G401 (cell line): ENCODE measurements around the gene SCAPER. TPM values are rescaled to one million over a fixed set of nuclear protein-coding genes. Genes with fewer than 3 reads are reported as not detected.
A peak's percentile ranks its signal among the peaks of the same experiment; 100 is the strongest.

Source experiments
- DNase-seq: peaks from one replicate; pipeline ENCODE4 v3.0.0-alpha.2; 2015; ENCODE audit warnings: low spot score
- in situ Hi-C: cut with HindIII; loops from 2 replicates; pipeline ENCODE4 v1.10.0; 2016; ENCODE audit warnings: low sequenced_read_pairs, mixed read lengths
- total RNA-seq: library from RNA; depleted of rRNA; stranded (reverse); fragments of >200 nt; shearing (Covaris generic); gene quantifications from 2 replicates; pipeline ENCODE4 v1.2.3, GENCODE V29; 2014

Gene SCAPER
- total RNA-seq, 1 experiment from 2014 or later: 4.6 TPM

DNA sequence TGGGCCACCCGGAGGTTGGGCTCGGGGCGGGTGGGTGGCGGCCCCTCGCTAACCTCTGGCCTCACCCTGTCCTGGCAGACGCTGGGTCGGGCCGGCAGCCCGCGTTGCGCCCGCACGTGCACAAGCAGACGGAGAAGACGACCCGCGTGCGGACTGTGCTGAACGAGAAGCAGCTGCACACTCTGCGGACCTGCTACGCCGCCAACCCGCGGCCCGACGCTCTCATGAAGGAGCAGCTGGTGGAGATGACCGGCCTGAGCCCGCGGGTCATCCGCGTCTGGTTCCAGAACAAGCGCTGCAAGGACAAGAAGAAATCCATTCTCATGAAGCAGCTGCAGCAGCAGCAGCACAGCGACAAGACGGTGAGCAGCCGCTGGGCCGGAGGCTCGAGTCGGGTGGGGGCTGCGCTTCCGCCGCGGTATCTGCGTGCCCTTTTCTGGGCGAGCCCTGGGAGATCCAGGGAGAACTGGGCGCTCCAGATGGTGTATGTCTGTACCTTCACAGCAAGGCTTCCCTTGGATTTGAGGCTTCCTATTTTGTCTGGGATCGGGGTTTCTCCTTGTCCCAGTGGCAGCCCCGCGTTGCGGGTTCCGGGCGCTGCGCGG is 564.8 kb downstream of the SCAPER start:
- peak; percentile 9 for DNase-seq
- in situ Hi-C loops: no loop called here

DNA sequence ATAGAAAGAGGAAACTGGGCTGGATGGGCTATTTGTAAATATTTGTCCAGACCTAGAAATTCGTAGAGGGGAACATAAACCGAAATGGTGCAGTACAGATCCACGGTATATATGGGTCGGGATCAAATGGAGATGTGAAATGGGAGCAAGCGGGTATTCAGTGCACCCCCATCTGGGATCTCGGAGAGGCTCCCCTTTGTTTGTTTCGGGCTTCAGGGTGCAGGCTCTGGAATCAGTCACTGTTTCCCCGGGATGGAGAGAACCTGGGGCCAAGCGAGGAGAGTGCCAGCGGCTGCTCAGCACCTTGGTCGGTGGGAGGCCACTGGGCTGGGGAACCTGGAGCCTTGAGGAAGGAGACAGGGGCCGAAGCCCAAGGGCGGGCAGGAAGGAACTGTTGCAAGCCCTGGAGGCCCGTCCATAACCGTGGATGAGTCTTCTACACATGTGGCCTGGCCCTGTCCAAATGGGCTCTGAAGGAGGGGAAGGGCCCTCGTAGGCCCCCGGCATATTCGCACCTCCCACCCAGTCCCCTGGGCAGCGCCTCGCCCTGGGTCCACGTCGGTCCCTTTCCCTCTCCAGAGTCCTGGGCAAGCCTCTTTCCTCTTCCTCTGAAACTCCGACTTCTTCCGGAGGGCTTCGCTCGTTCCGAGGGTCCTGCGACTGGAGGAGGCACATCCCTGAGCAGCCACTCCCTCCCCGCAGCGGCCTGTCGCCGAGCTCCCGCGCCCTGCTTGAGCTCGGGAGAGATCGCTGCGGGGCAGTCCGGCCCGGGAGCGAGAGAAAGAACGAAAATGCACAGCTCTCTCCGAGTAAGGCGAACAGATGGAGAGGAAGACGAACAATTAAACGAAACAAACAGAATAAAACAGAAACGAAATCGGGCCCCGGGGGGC is 565.6 kb downstream of the SCAPER start:
- in situ Hi-C loops: no loop called here
- no peak for DNase-seq

DNA sequence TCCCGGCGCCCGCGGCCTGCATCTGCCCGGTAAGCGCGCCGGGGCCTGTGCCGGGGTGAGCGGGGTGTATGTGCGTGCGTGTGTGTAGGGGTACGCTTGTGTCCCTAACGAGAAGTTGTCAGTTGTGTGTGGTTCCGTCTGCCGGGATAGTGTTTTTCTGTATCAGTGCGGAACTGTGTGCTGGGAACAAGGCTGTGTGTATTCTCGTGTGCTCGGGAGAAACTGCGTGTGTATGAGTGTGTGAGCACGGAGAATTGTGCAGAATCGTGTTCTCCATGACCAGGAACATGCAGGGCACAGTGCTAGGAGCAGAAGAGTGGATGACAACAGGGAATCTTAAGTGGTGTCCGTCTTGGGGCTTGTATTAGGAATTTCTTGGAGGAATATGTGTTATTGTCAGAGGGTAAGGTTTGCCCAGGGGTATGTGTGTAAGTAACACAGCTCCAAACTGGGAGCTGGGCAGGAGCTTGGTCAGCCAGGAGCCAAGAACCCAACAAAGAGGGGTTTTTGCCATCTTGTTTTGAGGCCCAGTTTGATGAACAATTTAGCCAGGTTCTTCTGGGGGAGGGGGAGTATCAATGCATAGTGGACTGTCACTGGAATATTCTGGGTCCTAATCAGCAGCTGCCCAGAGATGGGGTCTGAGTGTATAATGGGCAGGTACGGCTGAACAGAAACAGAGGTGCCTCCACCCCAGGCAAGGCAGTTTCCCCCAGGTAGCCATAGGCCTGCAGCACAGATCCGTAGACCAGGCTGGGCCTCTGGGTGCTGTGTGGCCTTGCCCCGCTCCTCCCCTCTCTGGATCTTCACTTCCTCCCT is 566.4 kb downstream of the SCAPER start:
- peak; percentile 11 for DNase-seq
- in situ Hi-C loops: no loop called here

DNA sequence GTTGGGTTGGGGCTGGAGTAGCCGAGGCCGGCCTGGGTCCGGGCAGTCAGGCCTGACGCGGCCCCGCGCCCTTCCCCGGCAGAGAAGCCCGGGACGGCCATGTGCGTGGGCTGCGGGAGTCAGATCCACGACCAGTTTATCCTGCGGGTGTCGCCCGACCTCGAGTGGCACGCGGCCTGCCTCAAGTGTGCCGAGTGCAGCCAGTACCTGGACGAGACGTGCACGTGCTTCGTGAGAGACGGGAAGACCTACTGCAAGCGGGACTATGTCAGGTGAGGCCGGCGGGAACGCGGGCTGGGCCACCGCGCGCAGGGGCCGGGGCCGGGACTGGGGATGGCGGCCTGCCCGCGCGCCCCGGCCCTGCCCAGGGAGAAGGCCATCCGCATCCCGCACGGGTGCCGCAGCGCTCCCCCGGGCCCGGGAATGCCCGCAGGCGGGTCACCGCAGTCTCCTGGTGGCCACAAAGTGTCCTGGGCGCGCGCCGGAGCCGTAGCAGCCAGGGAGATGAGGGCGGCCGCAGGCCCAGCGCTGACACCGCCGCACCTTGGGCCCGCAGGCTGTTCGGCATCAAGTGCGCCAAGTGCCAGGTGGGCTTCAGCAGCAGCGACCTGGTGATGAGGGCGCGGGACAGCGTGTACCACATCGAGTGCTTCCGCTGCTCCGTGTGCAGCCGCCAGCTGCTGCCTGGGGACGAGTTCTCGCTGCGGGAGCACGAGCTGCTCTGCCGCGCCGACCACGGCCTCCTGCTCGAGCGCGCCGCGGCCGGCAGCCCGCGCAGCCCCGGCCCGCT is 567.2 kb downstream of the SCAPER start:
- in situ Hi-C loops: no loop called here
- DNase-seq: no peak

DNA sequence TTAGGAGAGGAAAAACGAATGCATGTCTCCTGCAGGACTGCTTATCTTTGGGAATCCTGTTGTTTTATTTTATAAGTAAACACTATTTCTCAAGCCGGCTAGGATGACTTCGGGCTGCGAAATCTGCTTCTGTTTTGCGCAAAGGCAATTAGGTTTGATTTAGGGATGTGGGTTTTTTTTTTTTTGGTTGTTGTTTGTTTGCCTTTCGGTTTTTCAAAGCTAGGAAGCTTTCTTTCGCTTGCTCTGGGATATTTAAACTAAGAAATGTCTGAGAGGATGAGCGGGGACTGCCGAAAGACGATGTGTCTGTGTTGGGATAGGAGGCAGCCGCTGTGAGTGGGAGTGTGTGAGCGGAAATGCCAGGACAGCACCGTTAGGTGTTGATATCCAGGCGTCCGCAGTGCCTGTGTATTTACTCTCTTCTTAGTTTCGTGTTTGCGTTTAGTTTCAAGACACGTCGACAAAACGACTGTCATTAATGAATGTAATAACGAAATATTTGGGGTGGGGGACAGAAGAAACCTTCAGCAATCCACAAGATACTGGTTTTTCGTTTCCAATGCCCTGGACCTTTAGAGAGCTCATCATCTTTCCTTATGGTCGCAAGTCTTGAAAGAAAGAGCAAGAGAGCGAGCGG is 568.0 kb downstream of the SCAPER start:
- DNase-seq: no peak
- in situ Hi-C loops: no loop called here

DNA sequence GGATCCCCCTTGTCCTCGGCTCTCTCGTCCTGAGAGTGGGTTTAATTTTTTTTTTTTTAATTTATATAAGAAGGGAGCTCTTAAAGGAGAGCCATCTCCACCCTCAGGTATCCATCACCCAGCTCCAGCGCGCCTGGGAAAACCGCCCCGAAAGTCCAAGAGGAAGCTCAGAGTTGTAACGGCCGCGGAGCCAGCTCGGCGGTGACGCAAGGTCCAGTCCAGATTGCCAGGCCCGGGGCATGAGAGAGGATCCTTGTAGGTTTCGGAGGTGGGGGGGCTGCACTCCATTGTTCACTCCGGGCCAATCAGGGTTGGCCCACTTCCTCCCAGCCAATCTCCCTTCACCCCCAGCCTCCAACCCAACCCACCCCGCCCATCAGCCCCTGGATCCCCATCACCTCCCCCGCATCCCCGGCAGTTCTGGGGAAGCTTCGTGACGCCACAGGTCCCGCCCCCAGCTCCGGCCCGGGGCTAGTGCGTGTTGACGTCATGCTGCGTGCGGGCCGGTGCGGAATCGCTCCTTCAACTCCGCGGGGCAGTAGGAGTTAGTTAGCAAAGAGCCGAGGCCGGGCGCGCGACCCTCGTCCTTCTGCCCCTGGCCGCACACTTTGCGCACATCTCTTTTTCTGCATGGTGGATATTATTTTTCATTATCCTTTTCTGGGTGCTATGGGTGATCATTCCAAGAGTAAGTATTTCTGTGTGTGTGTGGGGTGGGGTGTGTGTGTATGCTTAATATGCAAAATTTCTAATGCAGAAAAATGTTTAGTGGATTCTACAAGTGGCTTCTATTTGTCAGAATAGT is 568.7 kb downstream of the SCAPER start, which contains the start of gene ISL2:
TSS of gene ISL2 (plus strand) at position 520 of the 805 bp plus-strand sequence. CDS start at position 631, 111 bp downstream.
- peak; percentile 38 for DNase-seq
- in situ Hi-C loops: no loop called here

DNA sequence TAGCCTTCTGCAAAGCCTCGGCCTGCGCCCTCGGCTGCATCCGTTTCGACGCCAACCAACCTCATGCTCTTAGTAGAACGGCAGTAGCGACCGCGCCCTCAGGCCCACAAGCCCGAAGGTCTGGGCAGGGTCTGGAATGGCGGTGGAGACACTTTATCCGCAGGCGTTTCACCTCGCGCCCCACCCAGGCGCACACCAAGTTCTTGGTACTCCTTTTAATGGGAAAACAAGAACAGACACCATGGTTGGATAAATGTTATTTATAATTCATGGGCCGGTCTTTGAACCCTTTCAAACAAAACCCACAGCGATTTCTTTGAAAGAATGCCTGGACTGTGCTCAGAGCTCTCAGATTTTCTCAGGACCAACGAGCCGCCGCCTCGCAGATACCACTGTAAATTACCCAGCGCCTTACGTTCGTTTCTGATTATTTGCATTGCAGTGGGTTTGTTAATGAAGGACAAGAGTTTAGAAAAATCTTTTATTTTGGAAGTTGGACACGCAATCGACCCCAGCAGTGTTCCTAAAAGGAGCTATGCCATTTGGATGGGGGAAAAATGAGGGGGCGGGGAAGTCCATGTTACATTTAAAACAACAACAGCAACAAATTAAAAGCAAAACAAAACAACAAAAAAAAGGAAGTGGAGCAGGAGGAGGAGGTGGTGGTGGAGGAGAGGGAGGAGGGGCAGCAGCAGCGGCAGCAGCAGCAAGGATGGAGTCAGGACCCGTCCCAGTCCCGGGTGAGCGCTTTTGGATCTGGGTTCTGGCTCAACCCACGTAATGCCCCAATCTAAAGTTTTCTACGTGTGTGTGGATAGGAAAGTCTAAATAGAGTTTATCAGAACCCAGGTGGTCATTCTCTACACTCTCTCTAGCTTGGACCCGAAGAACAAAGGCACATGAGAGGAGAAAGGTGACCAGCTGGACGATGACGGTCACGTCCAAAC is 569.6 kb downstream of the SCAPER start:
- DNase-seq: no peak
- in situ Hi-C loops: no loop called here

DNA sequence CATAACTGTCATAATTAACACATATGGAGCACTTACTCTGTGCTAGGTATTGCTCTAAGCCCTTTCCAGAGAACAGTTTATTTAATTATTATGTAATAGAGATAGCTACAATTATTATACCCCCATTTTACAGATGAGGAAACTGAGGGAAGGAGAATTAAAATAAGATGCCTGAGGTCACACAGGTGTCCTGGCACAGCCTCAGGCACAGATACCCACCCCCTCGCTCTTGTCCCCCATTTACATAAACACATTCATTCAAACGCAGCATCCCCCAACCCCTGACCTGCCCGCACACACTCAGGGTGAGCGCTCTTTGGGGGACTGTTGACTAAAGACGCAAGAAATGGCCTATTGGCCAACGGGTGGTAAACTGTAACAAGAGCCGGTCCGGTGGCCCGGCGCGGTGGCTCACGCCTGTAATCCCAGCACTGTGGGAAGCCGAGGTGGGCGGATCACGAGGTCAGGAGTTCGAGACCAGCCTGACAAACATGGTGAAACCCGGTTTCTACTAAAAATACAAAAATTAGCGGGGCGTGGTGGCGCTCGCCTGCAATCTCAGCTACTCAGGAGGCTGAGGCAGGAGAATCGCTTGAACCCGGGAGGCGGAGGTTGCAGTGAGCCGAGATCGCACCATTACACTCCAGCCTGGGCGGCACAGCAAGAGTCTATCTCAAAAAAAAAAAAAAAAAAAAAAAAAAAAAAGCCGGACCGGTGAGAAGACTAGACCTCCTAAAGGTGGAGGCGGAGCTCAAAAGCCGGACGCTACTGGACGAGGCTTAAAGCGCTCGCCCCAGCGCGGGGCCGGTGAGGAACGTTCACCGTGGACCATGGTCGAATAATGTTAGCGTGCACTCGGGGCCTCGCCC is 570.5 kb downstream of the SCAPER start:
- no peak for DNase-seq

DNA sequence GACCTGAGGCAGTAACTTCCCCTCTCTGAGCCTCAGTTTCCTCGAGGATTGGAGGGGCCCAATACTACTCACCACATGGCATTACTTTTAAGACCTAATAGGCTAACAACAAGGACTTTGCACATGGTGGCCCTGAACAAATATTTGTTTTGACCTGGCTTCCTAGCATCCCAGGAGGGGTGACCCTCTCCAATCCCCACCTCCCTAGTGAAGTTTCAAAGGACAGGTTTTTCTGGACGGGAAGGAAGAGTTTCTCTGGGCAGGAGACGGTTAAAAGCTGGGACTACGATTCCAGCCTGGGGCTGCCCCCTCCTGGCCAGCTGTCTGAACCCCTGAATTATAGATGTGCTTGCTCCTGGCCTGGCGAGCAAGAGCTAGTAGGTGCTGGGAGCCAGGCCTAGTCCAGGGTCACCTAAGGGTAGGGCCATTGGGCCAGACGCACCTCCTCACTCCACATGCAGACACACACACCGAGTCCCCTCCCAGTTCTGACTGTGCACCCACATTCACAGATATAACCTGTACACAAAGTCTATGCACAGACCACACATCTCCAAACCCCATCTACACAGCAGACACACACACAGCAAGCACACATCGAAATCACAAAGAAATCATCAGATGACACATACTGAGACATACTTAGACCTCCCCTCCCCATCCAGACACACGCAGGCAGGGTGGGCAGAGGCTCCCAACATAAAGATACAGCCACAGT is 571.3 kb downstream of the SCAPER start:
- in situ Hi-C loops: no loop called here
- peak; percentile 16 for DNase-seq

More for the DNA sequence above, 570.5 kb downstream of the SCAPER start:
- in situ Hi-C loops: no loop called here

DNA sequence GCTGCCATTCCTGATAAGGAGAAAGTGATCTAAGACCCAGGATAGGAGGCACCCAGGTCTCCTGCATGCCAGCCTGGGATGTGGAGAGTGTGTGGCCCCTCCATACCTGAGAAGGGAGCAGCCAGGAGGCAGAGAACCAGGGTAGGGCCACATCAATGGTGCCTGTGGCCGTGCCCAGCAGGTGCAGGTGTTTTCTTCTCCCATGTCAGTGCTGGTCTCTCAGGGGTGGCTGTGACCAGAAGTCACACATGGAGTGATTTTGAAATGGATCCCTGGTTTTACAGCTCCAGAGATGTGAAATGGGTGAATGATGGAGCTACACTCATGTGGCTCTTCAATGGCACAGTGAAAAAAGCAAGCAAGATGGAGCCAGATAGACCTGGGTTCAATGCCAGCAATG is 571.8 kb downstream of the SCAPER start:
- no peak for DNase-seq
- in situ Hi-C loops: no loop called here

DNA sequence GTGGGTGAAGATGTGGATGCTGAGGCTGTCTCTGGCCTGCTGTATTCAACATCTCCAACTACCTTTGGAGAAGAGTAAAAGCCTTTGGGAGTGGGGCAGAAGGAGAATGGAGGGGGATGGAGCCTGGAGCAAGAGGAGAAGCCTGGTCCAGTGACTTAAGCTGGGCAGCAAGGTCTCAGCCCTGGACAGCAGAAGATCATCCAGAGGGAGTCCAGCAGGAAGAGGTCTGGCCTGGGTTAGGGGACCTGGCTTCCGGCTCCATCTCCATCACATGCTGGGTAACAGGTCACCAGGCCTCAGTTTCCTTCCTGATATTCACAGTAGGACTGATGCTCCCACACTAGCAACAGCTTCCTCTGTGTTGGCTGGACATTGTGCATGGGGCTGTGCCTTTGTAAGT is 572.3 kb downstream of the SCAPER start:
- no peak for DNase-seq
- in situ Hi-C loops: no loop called here

DNA sequence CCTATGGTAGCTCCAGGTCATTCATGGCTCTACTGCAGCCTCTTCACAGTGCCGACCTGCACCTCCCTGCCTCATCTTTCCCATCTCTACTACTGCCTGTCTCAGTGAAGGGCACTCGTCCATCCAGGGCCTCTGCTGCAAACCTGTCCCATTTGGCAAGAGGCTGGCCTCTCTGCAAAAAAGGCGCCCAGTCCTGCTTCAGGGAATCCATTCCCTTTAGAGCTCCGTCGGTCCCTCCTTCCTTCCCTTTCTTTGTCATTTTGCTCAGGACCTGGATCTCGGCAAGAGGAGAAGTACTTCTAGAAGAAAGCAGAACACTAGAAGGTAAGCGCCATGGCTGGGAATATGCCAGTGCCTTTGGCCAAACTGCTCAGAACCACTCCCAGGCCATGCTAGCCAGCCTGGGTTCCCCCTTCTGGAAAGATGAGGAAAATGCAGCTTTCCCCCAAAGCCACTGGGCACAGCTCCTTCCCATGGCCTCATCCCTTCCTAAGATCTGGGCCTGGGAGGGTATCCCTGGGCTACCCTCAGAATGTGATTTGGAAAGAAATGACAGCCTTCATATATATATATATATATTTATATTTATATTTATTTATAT is 575.0 kb downstream of the SCAPER start:
- in situ Hi-C loops: no loop called here
- DNase-seq: peak; percentile 78

DNA sequence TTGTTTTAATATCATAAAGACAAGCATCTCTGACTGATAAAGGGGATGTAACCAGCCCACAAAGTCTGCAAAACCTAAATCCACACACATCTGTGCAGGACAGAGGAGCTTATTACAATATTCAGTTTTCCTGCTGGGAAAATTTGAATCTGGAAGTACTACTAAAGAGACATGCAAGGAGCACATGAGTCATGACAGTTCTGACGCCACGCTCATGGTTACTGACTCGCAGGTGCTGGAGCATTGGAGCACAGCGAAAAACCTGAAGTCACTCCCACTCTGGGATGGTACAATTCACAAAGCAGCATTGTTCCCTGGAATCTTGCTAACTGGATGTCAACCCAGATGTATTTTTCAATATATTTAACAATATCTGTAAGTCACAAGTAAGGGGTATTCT is 576.2 kb downstream of the SCAPER start:
- in situ Hi-C loops: no loop called here
- no peak for DNase-seq

DNA sequence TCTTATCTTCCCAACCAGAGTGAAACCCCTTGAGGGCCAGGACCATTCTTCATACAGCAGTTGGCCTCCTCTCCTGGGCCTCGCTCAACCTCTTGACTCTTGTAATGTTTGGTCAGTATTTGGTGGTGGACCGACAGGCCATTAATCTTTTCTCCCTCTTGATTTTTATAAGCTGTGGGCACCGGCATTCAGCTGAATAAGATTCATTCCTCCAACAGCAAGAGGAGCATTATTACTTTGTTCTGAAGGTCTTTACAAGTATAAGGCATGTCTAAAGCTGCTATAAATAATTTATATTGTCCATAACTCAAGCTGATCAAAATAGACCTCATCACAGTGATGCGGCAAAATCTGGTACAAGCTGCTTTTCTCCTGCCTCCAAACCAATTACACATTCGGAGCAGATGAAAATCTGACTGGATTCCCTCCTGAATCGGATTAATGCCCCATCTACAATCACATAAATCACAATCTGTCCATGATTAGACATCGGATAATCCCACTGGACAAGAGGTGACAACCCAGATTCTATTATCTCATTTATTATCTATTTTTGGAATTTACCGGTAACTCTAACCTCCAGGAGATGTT is 576.9 kb downstream of the SCAPER start:
- in situ Hi-C loops: no loop called here
- DNase-seq: no peak
